Measurements from ENCODE around the gene ESYT2.
A peak's percentile ranks its signal among the peaks of the same experiment; 100 is the strongest.

ESYT2 gene

DNA sequence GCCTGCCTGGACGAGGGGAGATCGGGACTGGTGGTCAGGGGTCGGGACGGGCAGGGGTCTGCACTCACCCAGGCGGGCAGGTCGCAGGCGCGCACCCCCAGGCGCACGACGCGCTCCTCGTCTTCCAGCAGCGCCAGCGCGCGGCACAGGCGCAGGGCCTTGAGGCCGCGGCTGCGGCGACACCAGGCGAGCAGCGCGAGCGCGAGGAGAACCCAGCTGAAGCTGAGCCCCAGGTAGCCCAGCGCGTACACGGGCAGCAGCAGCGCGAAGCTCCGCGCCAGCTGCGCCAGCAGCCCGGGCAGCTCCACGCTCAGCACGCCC, 328 bp downstream of the ESYT2 start:
- H3K4me3 ChIP-seq (replicated peaks; ENCODE audit: low read depth, low read length), result peak overlapping the region; percentile 78
- peak; percentile 84 for DNase-seq (ENCODE audit: low read depth)
- TF ChIP-seq, protein P1, sequence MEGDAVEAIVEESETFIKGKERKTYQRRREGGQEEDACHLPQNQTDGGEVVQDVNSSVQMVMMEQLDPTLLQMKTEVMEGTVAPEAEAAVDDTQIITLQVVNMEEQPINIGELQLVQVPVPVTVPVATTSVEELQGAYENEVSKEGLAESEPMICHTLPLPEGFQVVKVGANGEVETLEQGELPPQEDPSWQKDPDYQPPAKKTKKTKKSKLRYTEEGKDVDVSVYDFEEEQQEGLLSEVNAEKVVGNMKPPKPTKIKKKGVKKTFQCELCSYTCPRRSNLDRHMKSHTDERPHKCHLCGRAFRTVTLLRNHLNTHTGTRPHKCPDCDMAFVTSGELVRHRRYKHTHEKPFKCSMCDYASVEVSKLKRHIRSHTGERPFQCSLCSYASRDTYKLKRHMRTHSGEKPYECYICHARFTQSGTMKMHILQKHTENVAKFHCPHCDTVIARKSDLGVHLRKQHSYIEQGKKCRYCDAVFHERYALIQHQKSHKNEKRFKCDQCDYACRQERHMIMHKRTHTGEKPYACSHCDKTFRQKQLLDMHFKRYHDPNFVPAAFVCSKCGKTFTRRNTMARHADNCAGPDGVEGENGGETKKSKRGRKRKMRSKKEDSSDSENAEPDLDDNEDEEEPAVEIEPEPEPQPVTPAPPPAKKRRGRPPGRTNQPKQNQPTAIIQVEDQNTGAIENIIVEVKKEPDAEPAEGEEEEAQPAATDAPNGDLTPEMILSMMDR (IDR thresholded peaks at IDR 0.05; ENCODE audit: low read length, missing control alignments), result no peak

DNA sequence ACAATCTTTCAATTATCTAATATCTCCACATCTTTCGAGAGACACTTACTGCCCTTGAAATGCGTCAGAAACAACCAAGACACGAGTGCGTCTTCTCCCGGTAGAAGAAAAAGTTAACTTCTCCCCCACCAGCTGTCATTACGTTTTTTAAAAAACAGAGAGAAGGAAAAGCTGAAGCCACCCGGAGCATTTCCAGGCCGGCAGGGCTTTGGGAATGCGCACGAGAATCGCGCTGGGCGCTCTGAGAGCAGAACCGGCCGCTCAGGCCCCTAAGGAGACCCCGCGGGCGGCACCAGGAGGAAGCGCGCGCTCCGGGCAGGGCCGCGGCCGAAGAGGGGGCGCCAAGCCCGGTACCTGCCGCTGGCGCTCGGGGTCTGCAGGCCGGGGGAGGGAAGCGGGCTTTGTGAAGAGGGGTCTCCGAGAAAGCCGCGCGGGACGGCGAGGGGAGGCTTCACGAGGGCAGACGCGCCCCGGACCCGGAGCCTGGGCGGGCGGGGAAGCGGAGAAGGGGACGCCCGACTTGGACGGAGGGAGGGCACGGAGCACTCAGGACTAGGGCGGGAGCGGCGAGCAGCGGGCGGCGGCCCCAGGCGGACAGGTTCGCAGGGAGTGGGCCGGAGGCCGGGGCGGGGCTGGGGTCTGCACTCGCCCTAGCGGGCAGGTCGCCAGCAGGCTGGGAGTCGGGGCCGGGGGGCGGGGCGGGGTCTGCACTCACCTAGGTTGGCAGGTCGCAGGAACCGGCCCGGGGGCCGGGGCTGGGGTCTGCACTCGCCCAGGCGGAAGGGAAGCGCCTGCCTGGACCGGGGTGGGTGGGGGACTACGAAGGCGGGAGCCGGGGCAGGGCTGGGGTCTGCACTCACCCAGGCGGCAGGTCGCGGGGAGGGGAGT, 932 bp downstream of the ESYT2 start:
- DNase-seq (ENCODE audit: low read depth), result peak; percentile 42
- TF ChIP-seq, protein P1 (IDR thresholded peaks at IDR 0.05; ENCODE audit: low read length, missing control alignments), result no peak

DNA sequence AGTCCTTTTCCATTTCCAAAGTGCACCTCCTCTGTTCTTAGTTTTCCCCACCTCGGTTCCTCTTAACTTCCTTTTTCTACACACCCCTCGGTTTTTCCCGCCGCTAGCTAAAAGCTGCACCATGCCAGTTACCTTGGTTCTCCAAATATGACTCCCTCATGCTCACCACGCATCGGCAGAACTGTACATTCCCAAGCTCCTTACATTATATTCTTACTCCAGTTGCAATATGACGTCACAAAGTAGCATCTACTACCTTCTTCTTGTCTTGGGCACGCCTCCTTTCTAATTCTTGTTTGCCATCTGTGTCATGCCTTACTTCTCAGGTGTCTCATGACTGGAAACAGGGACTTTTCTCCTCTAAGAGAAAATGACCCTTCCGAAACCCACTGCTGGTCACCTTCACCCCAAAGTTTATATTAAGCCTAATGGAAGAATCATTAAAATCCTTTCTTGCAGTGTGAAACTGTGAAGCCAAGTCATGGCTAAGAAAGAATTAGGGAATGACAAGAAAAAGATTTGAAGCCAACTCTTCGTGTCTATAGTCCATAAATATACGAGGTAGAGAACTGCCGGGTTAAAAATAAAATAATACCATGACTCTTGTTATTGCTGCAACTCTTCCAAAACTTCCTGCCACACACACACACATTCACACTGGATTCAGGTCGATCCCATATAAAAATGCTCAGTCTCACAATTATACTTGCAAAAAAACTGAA, 1.7 kb downstream of the ESYT2 start:
- DNase-seq (ENCODE audit: low read depth), result peak; percentile 45
- TF ChIP-seq, protein P1 (IDR thresholded peaks at IDR 0.05; ENCODE audit: low read length, missing control alignments), result no peak

More for the DNA sequence above, 932 bp downstream of the ESYT2 start:
- peak overlapping the region; percentile 78 for H3K4me3 ChIP-seq (replicated peaks; ENCODE audit: low read depth, low read length)

DNA sequence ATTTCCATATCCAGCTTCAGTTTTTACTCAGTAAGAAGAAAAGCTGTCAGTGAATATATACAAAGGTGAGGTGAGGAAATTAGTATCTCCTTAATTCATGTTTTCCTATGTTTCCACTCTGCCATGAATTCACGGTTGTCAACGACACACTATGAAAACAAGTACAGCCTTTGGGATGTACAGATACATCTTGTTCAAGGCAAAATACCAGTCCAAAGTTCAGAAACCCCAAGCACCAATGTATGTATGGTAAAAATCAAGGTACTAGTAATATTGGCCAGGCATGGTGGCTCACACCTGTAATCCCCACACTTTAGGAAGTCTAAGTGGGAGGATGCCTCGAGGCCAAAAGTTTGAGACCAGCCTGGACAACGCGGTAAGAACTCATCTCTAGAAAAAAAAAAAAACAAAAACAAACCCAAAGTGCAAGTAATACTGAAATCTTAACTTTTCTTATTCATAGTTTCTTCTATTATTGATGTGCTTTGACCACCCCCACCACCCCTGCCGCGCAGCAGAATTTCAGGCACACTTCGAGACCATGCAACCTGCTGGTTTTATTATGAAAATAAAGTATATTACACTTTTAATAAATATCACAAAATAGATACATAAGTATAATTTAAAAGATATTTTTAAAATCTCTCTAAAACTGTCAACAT, 3.5 kb downstream of the ESYT2 start:
- TF ChIP-seq, protein P1 (IDR thresholded peaks at IDR 0.05; ENCODE audit: low read length, missing control alignments), result no peak
- H3K4me3 ChIP-seq (replicated peaks; ENCODE audit: low read depth, low read length), result no peak overlapping the region
- DNase-seq (ENCODE audit: low read depth), result no peak

More for the DNA sequence above, 1.7 kb downstream of the ESYT2 start:
- H3K4me3 ChIP-seq (replicated peaks; ENCODE audit: low read depth, low read length), result peak overlapping the region; percentile 78

DNA sequence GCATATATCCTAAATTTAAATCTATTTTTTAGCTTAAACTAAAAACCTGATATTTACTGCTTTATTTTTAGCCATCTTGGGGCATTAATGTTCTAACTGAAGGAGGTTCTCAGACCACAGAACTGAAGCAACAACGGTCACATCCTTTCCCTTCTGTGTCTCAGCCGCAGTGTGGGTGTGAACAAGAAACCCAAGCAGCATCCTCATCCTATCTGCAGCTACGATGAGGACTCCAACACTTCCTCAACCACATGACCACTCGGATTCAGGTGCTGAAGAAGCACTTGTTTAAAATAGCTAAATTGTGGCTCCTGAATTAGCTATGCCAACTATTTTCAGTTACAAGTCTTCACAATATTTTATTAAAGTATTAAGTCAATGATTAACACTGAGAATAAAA, 5.3 kb downstream of the ESYT2 start:
- TF ChIP-seq, protein P1 (IDR thresholded peaks at IDR 0.05; ENCODE audit: low read length, missing control alignments), result no peak
- no peak for DNase-seq (ENCODE audit: low read depth)
- H3K4me3 ChIP-seq (replicated peaks; ENCODE audit: low read depth, low read length), result no peak overlapping the region

DNA sequence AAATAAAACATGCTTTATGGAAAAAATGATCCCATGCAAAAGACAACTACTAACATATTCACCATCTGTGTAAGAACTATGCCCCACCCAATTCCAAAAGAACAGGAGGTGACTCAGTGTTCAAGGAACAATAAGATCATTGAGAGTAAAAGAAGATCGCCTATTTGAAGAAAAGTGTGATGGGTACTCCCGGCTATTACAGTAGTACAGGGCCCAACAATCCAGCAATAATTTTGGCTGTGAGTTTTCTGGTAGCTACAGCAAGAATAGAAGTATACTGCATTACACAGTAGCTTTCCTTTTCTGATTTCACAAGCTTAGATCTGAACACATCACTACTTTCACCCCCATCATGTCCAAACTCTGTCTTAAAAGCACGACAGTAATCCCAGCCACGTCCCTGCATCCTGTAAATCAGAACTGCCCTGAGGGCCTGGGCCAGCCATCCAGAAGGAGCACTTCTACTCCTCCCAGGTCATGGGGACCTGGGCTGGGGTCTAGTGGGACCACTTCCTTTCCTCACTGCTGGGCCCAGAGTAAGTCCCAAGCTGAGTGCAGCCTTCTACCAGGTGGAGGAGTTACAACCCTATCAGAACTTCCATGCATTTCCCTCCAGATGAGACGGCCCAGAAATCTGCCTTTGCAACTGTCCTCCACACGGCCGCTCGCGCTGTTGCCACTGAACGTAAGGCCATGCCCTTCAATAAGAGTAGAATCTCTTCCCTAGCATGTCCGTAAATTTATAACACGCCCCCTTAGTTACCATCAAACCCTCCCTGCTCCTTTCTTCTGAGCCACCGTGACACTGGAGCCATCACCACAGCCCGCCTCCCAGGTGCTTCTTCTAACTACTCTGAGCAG, 7.9 kb downstream of the ESYT2 start:
- TF ChIP-seq, protein P1 (IDR thresholded peaks at IDR 0.05; ENCODE audit: low read length, missing control alignments), result no peak
- DNase-seq (ENCODE audit: low read depth), result peak; percentile 82
- peak overlapping the region; percentile 2 for H3K4me3 ChIP-seq (replicated peaks; ENCODE audit: low read depth, low read length)
